Measurements from ENCODE around the gene RGS6.

Gene RGS6

DNA sequence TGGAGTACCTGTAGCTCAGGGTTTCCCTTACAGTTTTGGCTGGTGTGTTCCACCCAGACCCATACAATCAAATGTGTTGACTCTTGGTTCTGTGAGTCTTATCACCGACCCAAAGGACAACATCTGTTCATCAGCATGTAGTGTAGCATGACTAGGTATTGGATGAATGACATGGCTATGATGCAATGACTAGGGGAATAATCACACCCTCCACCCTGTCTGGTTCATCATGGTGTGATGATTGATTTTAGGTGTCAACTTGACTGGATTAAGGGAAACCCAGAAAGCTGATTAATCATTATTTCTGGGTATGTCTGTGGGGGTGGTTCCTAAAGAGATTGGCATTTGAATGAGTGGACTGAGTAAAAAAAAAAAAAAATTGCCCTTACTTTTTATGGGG lies 650.4 kb downstream of the RGS6 start:
- no peak overlapping the region for H3K4me3 ChIP-seq (ENCODE audit: low read length)
- H3K9me2 ChIP-seq (replicated peaks; ENCODE audit: control insufficient read depth, low read length), result no peaks in the 10 kb centered on the region
- TF ChIP-seq EZH2phosphoT487 (IDR thresholded peaks at IDR 0.05; ENCODE audit: borderline replicate concordance, low read length), result no peak
- TF ChIP-seq, protein P1, sequence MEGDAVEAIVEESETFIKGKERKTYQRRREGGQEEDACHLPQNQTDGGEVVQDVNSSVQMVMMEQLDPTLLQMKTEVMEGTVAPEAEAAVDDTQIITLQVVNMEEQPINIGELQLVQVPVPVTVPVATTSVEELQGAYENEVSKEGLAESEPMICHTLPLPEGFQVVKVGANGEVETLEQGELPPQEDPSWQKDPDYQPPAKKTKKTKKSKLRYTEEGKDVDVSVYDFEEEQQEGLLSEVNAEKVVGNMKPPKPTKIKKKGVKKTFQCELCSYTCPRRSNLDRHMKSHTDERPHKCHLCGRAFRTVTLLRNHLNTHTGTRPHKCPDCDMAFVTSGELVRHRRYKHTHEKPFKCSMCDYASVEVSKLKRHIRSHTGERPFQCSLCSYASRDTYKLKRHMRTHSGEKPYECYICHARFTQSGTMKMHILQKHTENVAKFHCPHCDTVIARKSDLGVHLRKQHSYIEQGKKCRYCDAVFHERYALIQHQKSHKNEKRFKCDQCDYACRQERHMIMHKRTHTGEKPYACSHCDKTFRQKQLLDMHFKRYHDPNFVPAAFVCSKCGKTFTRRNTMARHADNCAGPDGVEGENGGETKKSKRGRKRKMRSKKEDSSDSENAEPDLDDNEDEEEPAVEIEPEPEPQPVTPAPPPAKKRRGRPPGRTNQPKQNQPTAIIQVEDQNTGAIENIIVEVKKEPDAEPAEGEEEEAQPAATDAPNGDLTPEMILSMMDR (IDR thresholded peaks at IDR 0.05; ENCODE audit: low read depth, low read length, poor library complexity, severe bottlenecking), result no peak
- H3K27me3 ChIP-seq (ENCODE audit: control insufficient read depth, low read length), result peaks cover 4% of the 10 kb centered on the region; the same call in 1 of the 2 replicates
- H3F3A ChIP-seq (ENCODE audit: control insufficient read depth, insufficient read depth), result no peaks in the 10 kb centered on the region
- no peaks in the 10 kb centered on the region for H4K20me1 ChIP-seq (ENCODE audit: control insufficient read depth, insufficient read depth, low read depth, low read length)
- H3K4me1 ChIP-seq (ENCODE audit: control insufficient read depth, low read length), result no peaks in the 10 kb centered on the region
- no peaks in the 10 kb centered on the region for H3K9me3 ChIP-seq (ENCODE audit: control insufficient read depth, insufficient read depth, low read length)
- H3K36me3 ChIP-seq (ENCODE audit: control insufficient read depth, low read length), result no peaks in the 10 kb centered on the region
- H3K79me2 ChIP-seq (ENCODE audit: control insufficient read depth, low read length), result no peaks in the 10 kb centered on the region
- no peak overlapping the region for H3K4me2 ChIP-seq (ENCODE audit: low read length)
- H3K27ac ChIP-seq (ENCODE audit: low read depth, low read length), result no peak overlapping the region

DNA sequence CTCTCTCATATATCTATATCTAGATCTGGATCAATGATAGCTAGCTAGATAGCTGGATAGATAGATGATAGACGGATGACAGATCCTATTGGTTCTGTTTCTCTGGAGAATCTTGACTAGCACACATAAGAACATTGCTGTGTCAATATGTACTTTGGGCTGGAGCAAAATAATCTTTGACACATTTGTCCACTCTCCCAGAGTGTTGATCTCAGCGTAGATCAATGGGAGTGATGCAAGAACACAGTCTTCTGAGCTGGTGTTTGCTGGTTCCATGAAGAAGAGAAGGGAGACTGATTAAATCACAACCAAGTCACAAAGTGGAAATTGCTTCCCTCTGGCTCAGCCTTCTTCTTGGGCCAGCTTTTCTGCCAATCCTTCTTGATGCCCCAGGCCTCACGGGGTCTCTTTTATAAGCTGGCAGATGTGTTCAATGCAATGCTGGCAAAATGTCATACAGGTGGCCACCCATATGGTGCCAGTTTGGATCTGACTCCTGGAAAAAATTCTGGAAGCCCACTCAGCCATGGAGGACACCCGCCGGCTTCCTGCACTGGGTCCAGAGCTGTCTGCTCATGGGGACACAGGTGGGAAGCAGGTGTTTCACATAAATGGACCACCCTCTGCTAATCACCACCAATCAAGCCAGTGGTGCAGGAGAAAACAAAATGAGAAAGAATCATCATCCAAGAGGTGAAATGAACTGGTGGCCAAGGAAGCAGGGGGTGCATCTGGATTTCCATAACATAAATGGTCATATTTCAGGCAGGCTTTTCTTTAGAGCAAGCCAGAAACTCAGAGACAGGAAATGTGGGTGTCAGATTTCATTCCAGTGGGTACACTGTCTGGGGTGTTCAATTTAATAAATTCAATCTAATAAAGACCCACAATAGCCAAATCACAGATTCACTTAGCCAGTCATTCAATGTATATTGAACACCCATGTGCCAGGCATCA lies 651.4 kb downstream of the RGS6 start:
- H3F3A ChIP-seq (ENCODE audit: control insufficient read depth, insufficient read depth), result no peaks in the 10 kb centered on the region
- no peaks in the 10 kb centered on the region for H3K4me1 ChIP-seq (ENCODE audit: control insufficient read depth, low read length)
- no peak overlapping the region for H3K27ac ChIP-seq (ENCODE audit: low read depth, low read length)
- no peaks in the 10 kb centered on the region for H3K79me2 ChIP-seq (ENCODE audit: control insufficient read depth, low read length)
- no peaks in the 10 kb centered on the region for H3K36me3 ChIP-seq (ENCODE audit: control insufficient read depth, low read length)
- no peaks in the 10 kb centered on the region for H4K20me1 ChIP-seq (ENCODE audit: control insufficient read depth, insufficient read depth, low read depth, low read length)
- H3K4me2 ChIP-seq (ENCODE audit: low read length), result no peak overlapping the region
- H3K9me3 ChIP-seq (ENCODE audit: control insufficient read depth, insufficient read depth, low read length), result no peaks in the 10 kb centered on the region
- no peak for TF ChIP-seq EZH2phosphoT487 (IDR thresholded peaks at IDR 0.05; ENCODE audit: borderline replicate concordance, low read length)
- TF ChIP-seq, protein P1 (IDR thresholded peaks at IDR 0.05; ENCODE audit: low read depth, low read length, poor library complexity, severe bottlenecking), result no peak
- no peak overlapping the region for H3K4me3 ChIP-seq (ENCODE audit: low read length)
- H3K9me2 ChIP-seq (replicated peaks; ENCODE audit: control insufficient read depth, low read length), result no peaks in the 10 kb centered on the region
- H3K27me3 ChIP-seq (ENCODE audit: control insufficient read depth, low read length), result no peaks in the 10 kb centered on the region

DNA sequence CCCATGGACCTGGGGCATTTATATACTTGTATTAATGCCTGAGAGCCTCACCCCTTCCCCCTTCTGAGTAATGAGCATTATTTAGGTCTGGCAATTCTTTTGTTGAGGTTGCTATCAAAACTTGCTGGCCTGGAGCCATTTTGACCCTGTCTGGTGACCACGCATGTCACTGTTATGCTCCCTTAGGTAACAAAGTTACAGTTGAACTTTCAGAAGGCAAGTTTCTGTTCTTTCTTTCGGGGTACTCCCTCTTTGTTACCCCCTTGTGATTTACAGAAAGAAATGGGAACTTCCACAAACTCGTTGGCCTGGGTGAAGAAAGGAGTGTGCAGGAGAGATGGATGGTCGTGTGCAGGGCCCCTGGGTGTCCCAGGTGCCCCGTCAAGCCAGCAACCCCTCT lies 656.3 kb downstream of the RGS6 start:
- Histone ChIP-seq H4K20me1 (ENCODE audit: control insufficient read depth, insufficient read depth, low read depth, low read length) (no peaks in the 10 kb centered on the region), H3K4me3 (ENCODE audit: low read length) (no peak overlapping the region), H3K79me2 (ENCODE audit: control insufficient read depth, low read length) (no peaks in the 10 kb centered on the region), H3K9me2 (replicated peaks; ENCODE audit: control insufficient read depth, low read length) (no peaks in the 10 kb centered on the region), H3K27ac (ENCODE audit: low read depth, low read length) (no peak overlapping the region), H3K4me2 (ENCODE audit: low read length) (no peak overlapping the region), H3K27me3 (ENCODE audit: control insufficient read depth, low read length) (peaks cover 10% of the 10 kb centered on the region), H3K36me3 (ENCODE audit: control insufficient read depth, low read length) (no peaks in the 10 kb centered on the region), H3F3A (ENCODE audit: control insufficient read depth, insufficient read depth) (no peaks in the 10 kb centered on the region), H3K4me1 (ENCODE audit: control insufficient read depth, low read length) (no peaks in the 10 kb centered on the region), H3K9me3 (ENCODE audit: control insufficient read depth, insufficient read depth, low read length) (no peaks in the 10 kb centered on the region)
- TF ChIP-seq EZH2phosphoT487 (IDR thresholded peaks at IDR 0.05; ENCODE audit: borderline replicate concordance, low read length), result no peak
- TF ChIP-seq, protein P1 (IDR thresholded peaks at IDR 0.05; ENCODE audit: low read depth, low read length, poor library complexity, severe bottlenecking), result no peak

Data from DOHH2 (cell line).